BE2C (cell line): ENCODE measurements around the gene ADCY7. TPM values are rescaled to one million over a fixed set of nuclear protein-coding genes. Genes with fewer than 3 reads are reported as not detected.
A peak's percentile ranks its signal among the peaks of the same experiment; 100 is the strongest.

Source experiments
- DNase-seq: peaks from one replicate; pipeline ENCODE4 v3.0.0-alpha.2; 2020
- H3K27me3 ChIP-seq: fragments of 250-450 bp; sonication (Bioruptor Pico); 2 replicates; pipeline ENCODE4 v1.5.1; 2020; ENCODE audit warnings: mild to moderate bottlenecking
- H3K36me3 ChIP-seq: fragments of 250-450 bp; sonication (Bioruptor Pico); 2 replicates; pipeline ENCODE4 v1.5.1; 2020; ENCODE audit warnings: mild to moderate bottlenecking
- H3K4me1 ChIP-seq: fragments of 250-450 bp; sonication (Bioruptor Pico); 2 replicates; pipeline ENCODE4 v1.5.1; 2020
- H3K4me3 ChIP-seq: 2 replicates; pipeline ENCODE4 v1.5.1; 2011; ENCODE audit warnings: low read depth, low read length
- H3K9me3 ChIP-seq: fragments of 250-450 bp; sonication (Bioruptor Pico); 2 replicates; pipeline ENCODE4 v1.5.1; 2020
- CTCF ChIP-seq: IDR thresholded peaks from 2 replicates; pipeline ENCODE4 v1.5.1; 2012; ENCODE audit warnings: mild to moderate bottlenecking, low read depth, low read length
- polyA plus RNA-seq: library from polyadenylated mRNA; unstranded; fragments of >200 nt; gene quantifications from one replicate; pipeline ENCODE4 v1.2.1, GENCODE V29; 2012; ENCODE audit warnings: low read depth, missing spikeins; ENCODE audit not compliant: insufficient read length, insufficient read depth

The ADCY7 gene
- 26.2 TPM for polyA plus RNA-seq

- Histone ChIP-seq H3K4me3 (peak within 1 kb of the TSS; percentile 58), H3K4me1 (peaks cover 23% of the 10 kb centered on the region), H3K27me3 (no peaks in the 10 kb centered on the region), H3K9me3 (no peaks in the 10 kb centered on the region; the same call in 1 of the 2 replicates), H3K36me3 (no peaks in the 10 kb centered on the region)
- peak; percentile 86 for DNase-seq
- TF ChIP-seq CTCF, result no peak
Measured at GRCh38 chr16:50266337-50267091, at the start of gene ADCY7. Gene ADCY7 (plus strand): TSS chr16:50266551. CDS start chr16:50288180, 21,629 bp downstream.

- peaks cover 22% of the 10 kb centered on the region for H3K36me3 ChIP-seq
Measured at GRCh38 chr16:50219402-50219975, 46.9 kb upstream of the ADCY7 start.

GRCh38 chr16:50224286-50224685 lies 42.1 kb upstream of the ADCY7 start:
- peaks cover 24% of the 10 kb centered on the region for H3K36me3 ChIP-seq
- DNase-seq, result no peak

More at GRCh38 chr16:50219402-50219975, 46.9 kb upstream of the ADCY7 start:
- Histone ChIP-seq H3K4me3 (no peak overlapping the region), H3K27me3 (no peaks in the 10 kb centered on the region), H3K9me3 (no peaks in the 10 kb centered on the region), H3K4me1 (no peaks in the 10 kb centered on the region)
- TF ChIP-seq CTCF, result no peak
- DNase-seq, result no peak

GRCh38 chr16:50227120-50227519 lies 39.2 kb upstream of the ADCY7 start:
- Histone ChIP-seq H3K4me1 (no peaks in the 10 kb centered on the region), H3K4me3 (no peak overlapping the region), H3K9me3 (no peaks in the 10 kb centered on the region), H3K36me3 (peaks cover 24% of the 10 kb centered on the region), H3K27me3 (no peaks in the 10 kb centered on the region)
- DNase-seq, result no peak
- no peak for TF ChIP-seq CTCF

More at GRCh38 chr16:50224286-50224685, 42.1 kb upstream of the ADCY7 start:
- no peak overlapping the region for H3K4me3 ChIP-seq
- no peaks in the 10 kb centered on the region for H3K27me3 ChIP-seq
- no peaks in the 10 kb centered on the region for H3K9me3 ChIP-seq
- no peaks in the 10 kb centered on the region for H3K4me1 ChIP-seq
- TF ChIP-seq CTCF, result no peak

- Histone ChIP-seq H3K4me3 (no peak overlapping the region), H3K27me3 (no peaks in the 10 kb centered on the region), H3K36me3 (peaks cover 24% of the 10 kb centered on the region), H3K4me1 (no peaks in the 10 kb centered on the region), H3K9me3 (no peaks in the 10 kb centered on the region)
- TF ChIP-seq CTCF, result no peak
- DNase-seq, result no peak
Measured at GRCh38 chr16:50227665-50228064, 38.7 kb upstream of the ADCY7 start.

GRCh38 chr16:50228364-50228868 lies 37.9 kb upstream of the ADCY7 start:
- H3K36me3 ChIP-seq, result peaks cover 24% of the 10 kb centered on the region
- no peaks in the 10 kb centered on the region for H3K27me3 ChIP-seq
- no peak for DNase-seq
- no peak overlapping the region for H3K4me3 ChIP-seq
- TF ChIP-seq CTCF, result no peak
- H3K4me1 ChIP-seq, result no peaks in the 10 kb centered on the region
- no peaks in the 10 kb centered on the region for H3K9me3 ChIP-seq
